Activated CD4-positive, alpha-beta T cell treated with anti-CD3 and anti-CD28 coated beads for 36 hours (primary cell): ENCODE measurements around the gene YPEL4. TPM values are rescaled to one million over a fixed set of nuclear protein-coding genes. Genes with fewer than 3 reads are reported as not detected.

Experiments
- ATAC-seq: fragments of 200-7000 bp; cut with Tn5 transposase; one replicate; pipeline ENCODE4 v1.10.0; 2021; ENCODE audit warnings: mild to moderate bottlenecking, moderate library complexity
- CTCF ChIA-PET: fragments of 350-600 bp; sonication (Branson Sonifier 250); formaldehyde crosslinking; loops from one replicate; lab custom pipeline; 2021; ENCODE audit warnings: antibody characterized with exemption; lab: Charles Lee
- POLR2A ChIA-PET: fragments of 350-600 bp; sonication (Branson Sonifier 250); formaldehyde crosslinking; loops from one replicate; lab custom pipeline; 2021; ENCODE audit warnings: antibody characterized with exemption, inconsistent platforms; lab: Charles Lee
- DNase-seq: peaks from one replicate; pipeline ENCODE4 v3.0.0-alpha.2; 2020
- H3K27ac Mint-ChIP-seq: one replicate; pipeline ENCODE4 v1.8.0; 2021; ENCODE audit warnings: mixed read lengths
- H3K27me3 Mint-ChIP-seq: one replicate; pipeline ENCODE4 v1.8.0; 2021; ENCODE audit warnings: mixed read lengths
- H3K36me3 Mint-ChIP-seq: one replicate; pipeline ENCODE4 v1.8.0; 2021; ENCODE audit warnings: low read depth, mixed read lengths
- H3K4me1 Mint-ChIP-seq: one replicate; pipeline ENCODE4 v1.8.0; 2021; ENCODE audit warnings: mixed read lengths
- H3K4me3 Mint-ChIP-seq: one replicate; pipeline ENCODE4 v1.8.0; 2021; ENCODE audit warnings: mild to moderate bottlenecking, moderate library complexity, mixed read lengths
- H3K9me3 Mint-ChIP-seq: one replicate; pipeline ENCODE4 v1.8.0; 2021; ENCODE audit warnings: low read depth, mixed read lengths
- intact Hi-C, 2 experiments: fragments of 100-400 bp; cut with DNase I in 1 of 2; cut with micrococcal nuclease in 1 of 2; formaldehyde crosslinking; loops; one replicate each; pipeline versions ENCODE4 v1.14.2 to v1.15.1; 2022 to 2024; cut with DNase I, micrococcal nuclease
- total RNA-seq, 2 experiments: library from RNA; stranded (reverse); gene quantifications; one replicate each; pipeline ENCODE4 v1.2.3, GENCODE V29; 2021

The YPEL4 gene
- total RNA-seq, 2 experiments from 2014 or later: 0.43 to 0.47 TPM

DNA sequence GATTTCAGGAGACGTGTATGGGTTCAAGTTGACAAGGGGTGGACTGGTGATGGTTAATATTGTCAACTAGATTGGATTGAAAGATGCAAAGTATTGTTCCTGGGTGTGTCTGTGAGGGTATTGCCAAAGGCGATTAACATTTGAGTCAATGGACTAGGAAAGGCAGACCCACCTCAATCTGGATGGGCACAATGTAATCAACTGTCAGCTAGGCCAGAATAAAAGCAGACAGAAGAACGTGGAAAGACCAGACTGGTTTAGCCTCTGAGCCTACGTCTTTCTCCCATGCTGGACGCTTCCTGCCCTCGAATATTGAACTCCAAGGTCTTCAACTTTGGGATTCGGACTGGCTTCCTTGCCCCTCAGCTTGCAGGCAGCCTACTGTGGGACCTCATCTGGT lies 1.7 kb upstream of the YPEL4 start:
- CTCF ChIA-PET: interaction anchor here (0.9 to 2.3 kb wide), 4 partner anchors 7 to 193 kb away, joined by 4 to 10 read pairs (median 6); no protein-coding TSS in a partner anchor
- Mint-ChIP-seq H3K4me1 (peaks cover 44% of the 10 kb centered on the region), H3K27me3 (peaks cover 28% of the 10 kb centered on the region), H3K36me3 (no peaks in the 10 kb centered on the region), H3K9me3 (no peaks in the 10 kb centered on the region), H3K4me3 (no peak overlapping the region), H3K27ac (no peak overlapping the region)
- DNase-seq: no peak
- intact Hi-C loops: no loop called here
- POLR2A ChIA-PET: interaction anchor here (0.5 to 0.6 kb wide), 2 partner anchors 104 to 173 kb away, joined by 3 to 7 read pairs; no protein-coding TSS in a partner anchor
- no peak for ATAC-seq

DNA sequence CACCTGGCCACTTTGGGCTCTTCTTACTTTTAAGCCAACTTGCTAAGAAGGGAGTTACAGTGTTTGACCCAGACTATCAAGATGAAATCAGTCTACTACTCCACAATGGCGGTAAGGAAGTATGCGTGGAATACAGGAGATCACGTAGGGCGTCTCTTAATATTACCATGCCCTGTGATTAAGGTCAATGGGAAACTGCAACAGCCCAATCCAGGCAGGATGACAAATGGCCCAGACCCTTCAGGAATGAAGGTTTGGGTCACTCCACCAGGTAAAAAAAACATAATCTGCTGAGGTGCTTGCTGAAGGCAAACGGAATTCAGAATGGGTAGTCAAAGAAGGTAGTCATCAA lies 1.0 kb upstream of the YPEL4 start:
- ATAC-seq (no peak), DNase-seq (no peak)
- Mint-ChIP-seq H3K27ac (no peak overlapping the region), H3K4me3 (no peak overlapping the region), H3K9me3 (no peaks in the 10 kb centered on the region), H3K4me1 (peaks cover 43% of the 10 kb centered on the region), H3K27me3 (peaks cover 35% of the 10 kb centered on the region), H3K36me3 (no peaks in the 10 kb centered on the region)
- POLR2A ChIA-PET: no interaction called here
- intact Hi-C loops: no loop called here
- CTCF ChIA-PET: interaction anchor here (2.2 kb wide), 1 partner anchor 9 kb away, joined by 10 read pairs; no protein-coding TSS in a partner anchor

DNA sequence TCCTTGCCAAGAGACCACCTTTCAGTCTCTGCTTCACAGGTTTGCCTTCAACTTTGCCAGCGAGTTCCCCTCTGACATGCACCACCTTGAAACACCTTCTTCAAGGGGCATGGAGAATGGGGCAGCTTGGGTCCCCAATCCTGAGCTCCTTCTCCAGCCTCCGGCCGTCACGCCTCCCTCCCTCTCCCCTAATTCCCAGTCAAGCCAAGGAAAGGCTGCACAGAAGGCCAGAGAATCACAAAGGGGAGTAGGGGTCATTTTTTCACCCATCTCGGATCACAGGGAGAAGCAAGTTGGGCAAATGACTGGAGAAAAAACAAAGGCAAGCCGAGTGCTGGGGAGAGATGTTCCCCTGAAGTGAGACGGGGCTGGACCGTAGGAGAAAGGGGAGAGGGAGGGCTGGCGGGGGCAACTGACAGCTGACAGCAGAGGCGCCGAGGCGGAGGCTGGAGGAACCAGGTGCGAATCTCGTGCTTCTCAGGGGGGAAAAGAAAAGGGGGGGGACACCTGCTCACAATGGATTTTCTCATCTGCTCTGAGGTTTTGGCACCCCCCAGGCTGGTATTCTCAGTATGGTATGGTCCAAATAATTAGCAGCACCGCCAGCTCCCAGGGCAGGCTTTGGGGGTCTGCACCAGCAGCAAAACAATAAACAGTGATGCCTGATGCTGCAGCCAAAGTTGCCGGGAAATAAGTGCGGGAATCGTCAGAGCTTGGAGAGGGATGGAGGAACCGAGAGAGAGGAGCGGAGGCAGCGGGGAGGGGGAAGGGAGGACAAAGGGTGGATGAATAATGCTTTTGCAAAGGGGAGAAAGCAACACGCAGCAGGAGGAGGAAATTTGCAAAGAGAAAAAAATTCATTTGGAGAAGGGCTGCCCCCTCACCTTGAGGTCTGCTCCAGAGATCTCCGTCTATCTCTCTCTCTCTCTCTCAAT lies 644 bp downstream of the YPEL4 start:
- DNase-seq (peak; percentile 61), ATAC-seq (peak; percentile 33)
- Mint-ChIP-seq H3K9me3 (no peaks in the 10 kb centered on the region), H3K27ac (peak overlapping the region; percentile 52), H3K27me3 (peaks cover 41% of the 10 kb centered on the region), H3K4me3 (peak overlapping the region; percentile 68), H3K36me3 (no peaks in the 10 kb centered on the region), H3K4me1 (peaks cover 43% of the 10 kb centered on the region)
- CTCF ChIA-PET: interaction anchor here (0.8 to 1.9 kb wide), 4 partner anchors 10 to 191 kb away, joined by 3 to 10 read pairs (median 3); no protein-coding TSS in a partner anchor
- intact Hi-C loops: no loop called here
- POLR2A ChIA-PET: interaction anchor here (0.6 kb wide), 1 partner anchor 80 kb away, joined by 3 read pairs; no protein-coding TSS in a partner anchor

DNA sequence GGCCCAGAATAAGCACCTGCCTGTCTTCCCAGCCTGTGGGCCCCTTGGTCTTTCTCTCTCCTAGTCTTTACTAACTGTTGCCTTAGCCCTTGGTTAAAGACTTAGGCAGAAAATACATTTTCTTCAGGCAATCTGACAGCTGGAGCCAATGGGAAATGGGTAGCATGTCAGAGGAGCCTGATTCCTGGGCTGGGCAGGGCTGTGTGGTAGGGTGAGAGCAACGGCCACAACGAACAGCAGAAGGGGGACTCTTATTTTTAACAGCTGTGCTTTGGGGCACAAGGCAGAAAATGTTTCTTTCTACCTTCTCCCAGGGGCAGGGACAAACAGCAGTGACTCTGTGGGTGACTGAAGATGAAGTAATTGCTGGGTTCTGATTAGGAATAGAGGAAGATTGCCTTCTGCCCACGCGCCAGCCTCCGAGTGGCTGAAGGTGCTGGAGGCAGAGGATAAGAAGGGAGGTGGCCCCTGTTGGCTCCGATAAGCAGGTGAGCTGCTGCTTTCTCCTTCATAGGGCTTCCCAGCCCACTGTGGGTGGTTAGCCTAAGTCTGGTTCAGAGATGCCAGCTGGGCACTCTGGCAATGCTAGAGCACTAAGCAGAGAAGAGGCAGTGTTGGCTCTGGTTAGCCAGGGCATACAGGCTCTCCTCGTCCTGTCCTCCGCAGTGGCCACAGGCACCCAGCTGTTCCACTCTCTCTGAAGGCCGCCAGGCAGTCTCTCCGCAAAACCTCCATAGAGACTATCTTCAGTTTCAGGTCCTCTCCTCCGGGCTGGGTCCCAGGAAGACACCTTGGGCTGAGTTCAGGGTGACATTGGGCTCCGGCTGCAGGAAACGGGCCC lies 1.5 kb downstream of the YPEL4 start:
- POLR2A ChIA-PET: interaction anchor here (0.6 kb wide), 1 partner anchor 81 kb away, joined by 3 read pairs; no protein-coding TSS in a partner anchor
- DNase-seq (peak; percentile 45), ATAC-seq (no peak)
- intact Hi-C loops: no loop called here
- Mint-ChIP-seq H3K36me3 (no peaks in the 10 kb centered on the region), H3K27ac (peak overlapping the region; percentile 42), H3K4me3 (peak overlapping the region; percentile 68), H3K9me3 (no peaks in the 10 kb centered on the region), H3K4me1 (peaks cover 42% of the 10 kb centered on the region), H3K27me3 (peaks cover 47% of the 10 kb centered on the region)
- CTCF ChIA-PET: interaction anchor here (0.8 to 1.9 kb wide), 5 partner anchors 9 to 190 kb away, joined by 3 to 10 read pairs (median 3); no protein-coding TSS in a partner anchor

DNA sequence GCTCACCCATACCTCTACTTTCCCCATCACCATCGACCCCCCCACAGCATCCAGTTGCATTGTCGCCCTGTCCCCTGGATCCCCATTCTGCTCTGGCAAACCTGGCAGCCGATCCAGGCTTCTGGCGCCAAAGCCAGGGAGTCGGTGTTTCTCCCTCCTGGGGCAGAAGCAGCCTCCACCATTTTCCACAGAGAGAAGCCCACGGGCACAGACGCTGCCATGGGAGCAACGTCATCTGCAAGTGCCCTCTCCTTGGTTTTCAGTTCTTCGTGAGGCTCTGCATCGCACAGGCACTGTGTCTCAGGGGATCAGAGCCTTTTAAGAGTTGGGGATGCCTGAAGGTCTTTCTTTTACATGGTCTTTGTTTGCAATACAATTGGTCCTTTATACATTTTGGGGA lies 2.3 kb downstream of the YPEL4 start:
- Mint-ChIP-seq H3K9me3 (no peaks in the 10 kb centered on the region), H3K4me3 (no peak overlapping the region), H3K4me1 (peaks cover 36% of the 10 kb centered on the region), H3K27me3 (peaks cover 47% of the 10 kb centered on the region), H3K27ac (no peak overlapping the region), H3K36me3 (no peaks in the 10 kb centered on the region)
- ATAC-seq: no peak
- no peak for DNase-seq
- ChIA-PET CTCF (interaction anchor here (0.5 to 1.3 kb wide), 5 partner anchors 77 to 154 kb away, joined by 3 to 6 read pairs (median 5); partner anchors contain the start of gene UBE2L6), POLR2A (no interaction called here)
- intact Hi-C loops: no loop called here

DNA sequence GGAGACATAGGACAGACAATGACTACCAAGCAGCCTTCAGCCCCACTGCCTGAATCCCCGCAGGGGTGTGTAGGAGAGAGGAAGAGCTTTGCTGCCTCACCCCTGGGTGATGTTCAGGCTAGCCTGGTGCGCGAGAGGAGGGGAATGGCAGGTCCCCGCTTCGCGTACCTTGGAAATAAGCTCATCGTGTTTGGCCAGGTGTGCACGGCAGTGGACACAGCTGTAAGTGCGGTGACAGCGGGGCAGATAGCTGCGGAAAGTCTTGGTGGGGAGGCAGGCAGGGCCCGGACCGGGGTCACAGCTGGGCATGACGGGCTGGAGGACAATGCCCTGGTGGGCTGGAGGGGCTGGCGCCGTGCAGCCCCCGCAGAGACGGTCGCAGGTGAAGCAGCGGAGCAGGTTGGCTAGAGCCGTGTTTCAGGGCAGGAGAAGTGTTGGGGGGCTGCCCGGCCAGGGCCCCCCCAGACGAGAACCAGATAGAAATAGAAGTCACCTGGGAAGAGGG lies 2.9 kb downstream of the YPEL4 start:
- POLR2A ChIA-PET: no interaction called here
- DNase-seq: no peak
- ATAC-seq: no peak
- CTCF ChIA-PET: interaction anchor here (0.5 to 1.3 kb wide), 4 partner anchors 76 to 154 kb away, joined by 3 to 6 read pairs (median 4); partner anchors contain the start of gene UBE2L6
- Mint-ChIP-seq H3K9me3 (no peaks in the 10 kb centered on the region), H3K4me3 (no peak overlapping the region), H3K36me3 (no peaks in the 10 kb centered on the region), H3K27ac (no peak overlapping the region), H3K27me3 (peaks cover 47% of the 10 kb centered on the region), H3K4me1 (peaks cover 35% of the 10 kb centered on the region)
- intact Hi-C loops: no loop called here

DNA sequence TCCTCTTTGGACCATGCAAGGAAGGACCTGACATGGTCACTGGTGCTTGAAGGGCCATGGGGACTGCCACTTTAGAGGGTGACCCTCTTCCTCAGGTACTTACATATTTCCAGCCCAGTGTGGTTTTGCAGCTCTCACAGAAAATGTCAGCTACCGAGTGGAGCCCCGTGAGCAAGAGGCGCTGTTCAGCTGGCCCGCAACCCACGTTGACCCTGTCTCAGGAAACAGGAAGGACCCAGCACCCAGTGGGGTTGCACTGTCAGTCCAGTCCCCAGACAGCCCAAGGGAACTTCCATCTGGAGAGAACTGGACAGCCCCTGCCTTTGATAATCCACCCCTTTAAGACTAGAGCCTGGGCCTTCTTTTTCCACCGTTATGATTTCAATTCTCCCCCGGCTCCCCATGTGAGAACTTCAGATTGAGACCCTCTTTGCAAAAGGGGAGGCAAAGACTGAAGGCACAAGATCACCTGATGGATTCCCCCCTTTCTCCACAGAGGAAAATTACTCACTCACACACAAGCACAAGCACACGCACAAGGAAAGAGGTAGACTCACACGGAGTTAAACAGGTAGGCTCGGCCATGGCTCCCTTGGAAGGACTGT lies 3.4 kb downstream of the YPEL4 start:
- Mint-ChIP-seq H3K27ac (no peak overlapping the region), H3K36me3 (no peaks in the 10 kb centered on the region), H3K4me3 (no peak overlapping the region), H3K9me3 (no peaks in the 10 kb centered on the region), H3K4me1 (peaks cover 35% of the 10 kb centered on the region), H3K27me3 (peaks cover 47% of the 10 kb centered on the region)
- ChIA-PET CTCF (interaction anchor here (1.2 to 1.3 kb wide), 2 partner anchors 76 to 78 kb away, joined by 5 to 6 read pairs; partner anchors contain the start of gene UBE2L6), POLR2A (no interaction called here)
- DNase-seq: no peak
- no peak for ATAC-seq
- intact Hi-C loops: no loop called here

DNA sequence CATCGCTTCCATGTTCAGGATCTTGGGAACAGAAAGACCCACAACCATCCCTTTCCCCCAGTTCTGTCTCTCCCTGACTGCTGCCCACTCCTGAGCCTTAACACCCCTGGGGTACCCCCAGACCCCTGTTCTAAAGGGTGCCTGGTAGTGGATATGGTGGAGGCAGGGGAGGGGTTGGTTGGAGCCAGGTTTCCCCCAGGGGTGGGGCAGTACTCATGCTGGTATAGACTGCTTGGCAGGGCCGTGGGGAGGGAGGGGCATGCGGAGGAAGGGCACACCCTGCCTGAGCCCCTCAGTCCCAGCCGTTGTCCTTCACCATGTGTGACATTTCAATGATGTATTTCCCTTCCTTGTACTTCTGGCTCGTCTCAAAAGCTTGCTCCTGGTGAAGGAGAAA lies 4.0 kb downstream of the YPEL4 start:
- Mint-ChIP-seq H3K4me1 (peaks cover 35% of the 10 kb centered on the region), H3K9me3 (no peaks in the 10 kb centered on the region), H3K27me3 (peaks cover 47% of the 10 kb centered on the region), H3K36me3 (no peaks in the 10 kb centered on the region), H3K27ac (no peak overlapping the region), H3K4me3 (no peak overlapping the region)
- CTCF ChIA-PET: interaction anchor here (1.0 to 2.3 kb wide), 2 partner anchors 76 to 300 kb away, joined by 5 to 61 read pairs; partner anchors contain the start of gene UBE2L6
- intact Hi-C loops: no loop called here
- DNase-seq (no peak), ATAC-seq (no peak)
- POLR2A ChIA-PET: interaction anchor here (1.6 kb wide), 1 partner anchor 78 kb away, joined by 4 read pairs; the partner anchor contains the start of gene UBE2L6

DNA sequence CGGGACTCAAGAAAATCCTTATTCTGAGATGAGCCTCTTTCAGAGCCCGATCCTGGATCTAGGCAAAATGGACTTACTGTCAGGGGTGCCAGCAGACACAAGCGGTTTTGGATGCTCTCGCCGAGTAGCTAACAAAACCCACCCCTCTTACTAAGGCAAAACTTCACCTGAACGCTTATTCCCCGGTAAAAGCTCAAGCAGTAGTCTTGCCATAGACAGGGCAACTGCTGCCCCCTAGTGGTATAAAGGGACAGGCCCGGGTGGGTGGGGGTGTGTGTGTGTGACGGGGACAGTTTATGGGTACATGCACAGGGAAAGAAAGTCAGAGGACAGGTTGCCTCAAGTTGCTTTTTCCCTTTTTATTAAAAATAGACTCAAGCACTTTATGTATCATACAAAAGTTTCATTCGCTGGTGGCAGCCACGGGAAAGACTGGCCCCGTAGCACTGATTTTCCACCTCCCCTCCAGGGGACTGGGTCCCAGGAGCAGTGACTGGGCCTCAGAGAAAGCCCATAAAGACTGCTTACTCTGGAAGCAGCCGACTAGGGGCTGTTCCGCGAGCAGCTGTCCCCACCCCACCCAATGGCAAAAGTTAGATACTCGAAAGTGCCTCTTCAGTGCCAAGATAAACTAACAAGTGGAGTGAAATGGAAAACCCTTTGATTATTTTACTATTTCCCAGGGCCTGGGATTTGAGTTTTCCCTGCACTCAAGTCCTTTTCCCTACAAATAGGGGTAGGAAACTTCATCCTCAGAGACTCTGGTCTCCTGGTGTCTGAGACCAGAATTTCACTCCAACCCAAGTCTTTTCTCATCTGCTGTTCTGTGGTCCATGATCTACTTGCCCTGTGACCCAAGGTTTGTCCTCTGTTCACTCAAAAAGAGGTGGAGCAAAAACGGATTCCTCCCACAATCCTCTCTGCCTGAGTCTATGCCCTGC lies 4.7 kb downstream of the YPEL4 start:
- H3K4me3 Mint-ChIP-seq: no peak overlapping the region
- H3K36me3 Mint-ChIP-seq: no peaks in the 10 kb centered on the region
- ChIA-PET CTCF (interaction anchor here (0.6 to 7.3 kb wide), 33 partner anchors 7 to 299 kb away, joined by 3 to 80 read pairs (median 5); partner anchors contain the start of genes SLC43A1 and UBE2L6), POLR2A (interaction anchor here (0.6 to 1.6 kb wide), 2 partner anchors 77 to 105 kb away, joined by 3 to 4 read pairs; partner anchors contain the start of gene UBE2L6)
- H3K27me3 Mint-ChIP-seq: peaks cover 47% of the 10 kb centered on the region
- H3K27ac Mint-ChIP-seq: no peak overlapping the region
- no peaks in the 10 kb centered on the region for H3K9me3 Mint-ChIP-seq
- H3K4me1 Mint-ChIP-seq: peaks cover 33% of the 10 kb centered on the region
- DNase-seq (peak; percentile 93), ATAC-seq (peak; percentile 79)
- intact Hi-C loops: loop anchor here (1.0 kb wide), 2 partner anchors 152 to 188 kb away; no protein-coding TSS in a partner anchor
